ENCODE data around the gene HOXB7. TPM values are rescaled to one million over a fixed set of nuclear protein-coding genes. Genes with fewer than 3 reads are reported as not detected.

Gene HOXB7
- total and polyA plus RNA-seq, 2 of the 13 experiments (the other 11 are each of a cell fraction or from before 2014, with no cell fraction given) = 0.04 TPM; not detected in 1

DNA sequence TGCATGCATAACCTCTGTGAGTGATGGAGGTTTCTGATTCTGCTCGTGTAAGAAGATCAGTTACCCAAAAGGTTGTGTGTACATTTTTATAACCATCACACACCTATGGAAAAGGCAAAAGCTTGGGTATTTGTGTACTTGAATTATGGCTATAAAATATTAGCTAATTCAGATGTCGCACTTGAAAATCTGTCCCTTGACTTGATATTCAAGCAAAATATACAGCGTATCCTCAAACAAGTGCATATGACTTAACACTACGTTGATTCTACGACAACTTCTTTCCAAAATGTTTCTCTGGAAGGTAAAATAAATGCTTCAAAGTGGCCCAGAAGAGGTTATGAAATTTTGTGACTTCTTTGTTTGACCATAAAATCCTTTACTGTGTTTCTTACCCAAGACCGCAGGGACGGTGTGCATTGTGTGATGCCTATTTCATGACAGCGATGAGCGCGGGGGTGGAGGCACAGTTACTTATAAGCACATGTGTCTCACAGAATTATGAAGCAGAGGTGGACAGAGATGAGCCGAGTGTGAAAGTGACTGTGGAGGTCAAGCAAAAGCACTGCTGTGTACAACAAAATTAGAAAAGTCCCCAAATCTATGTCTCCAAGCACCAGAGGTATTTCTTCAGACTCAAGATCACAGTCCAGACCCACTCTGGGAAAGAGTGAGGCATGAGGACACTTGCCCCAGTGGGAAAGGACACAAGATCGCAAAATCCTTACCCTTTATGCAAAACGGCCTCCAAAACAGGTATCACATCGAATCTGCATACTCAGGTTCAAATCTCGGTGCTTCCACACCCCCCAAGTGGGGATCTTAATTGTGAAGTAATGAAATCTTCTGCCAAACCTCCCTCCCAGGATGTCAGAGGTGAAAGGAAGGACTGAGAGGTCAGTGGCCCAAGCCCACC, 19.4 kb upstream of the HOXB7 start:
- Histone ChIP-seq H4K20me1 (ENCODE audit: insufficient read depth, low read length) (no peaks in the 10 kb centered on the region), H3K4me2 (ENCODE audit: low read depth, low read length) (no peak overlapping the region), H3K9me3 (ENCODE audit: low read length) (no peaks in the 10 kb centered on the region), H2AFZ (ENCODE audit: low read length) (no peak overlapping the region), H3K27ac (ENCODE audit: extremely low read length, insufficient read depth, low read length) (no peak overlapping the region), H3K9ac (ENCODE audit: insufficient read depth, low read depth, low read length) (no peak overlapping the region), H3K79me2 (ENCODE audit: insufficient read depth, low read length) (no peaks in the 10 kb centered on the region), H3K4me3 (replicated peaks in 1 of 3; ENCODE audit: insufficient read depth in 1 of 3, low read depth in 2 of 3, low read length in 3 of 3) (no peak overlapping the region), H3K4me1 (ENCODE audit: insufficient read depth, low read length) (no peaks in the 10 kb centered on the region), H3K36me3 (replicated peaks in 1 of 2; ENCODE audit: control insufficient read depth in 1 of 2, insufficient read depth in 2 of 2, low read length in 2 of 2) (no peaks in the 10 kb centered on the region), H3K27me3 (ENCODE audit: control insufficient read depth in 1 of 2, insufficient read depth in 2 of 2, low read length in 2 of 2) (peaks cover 37 to 97% of the 10 kb centered on the region in 2 experiments)
- ATAC-seq = no peak
- DNase-seq (ENCODE audit: low spot score) = no peak
- in situ Hi-C loops (cut with HindIII; ENCODE audit: extremely low pct_ligation_motif_present, low pct_unique_long_range_greater_than_20kb) = no loop called here
- TF ChIP-seq, protein P1, sequence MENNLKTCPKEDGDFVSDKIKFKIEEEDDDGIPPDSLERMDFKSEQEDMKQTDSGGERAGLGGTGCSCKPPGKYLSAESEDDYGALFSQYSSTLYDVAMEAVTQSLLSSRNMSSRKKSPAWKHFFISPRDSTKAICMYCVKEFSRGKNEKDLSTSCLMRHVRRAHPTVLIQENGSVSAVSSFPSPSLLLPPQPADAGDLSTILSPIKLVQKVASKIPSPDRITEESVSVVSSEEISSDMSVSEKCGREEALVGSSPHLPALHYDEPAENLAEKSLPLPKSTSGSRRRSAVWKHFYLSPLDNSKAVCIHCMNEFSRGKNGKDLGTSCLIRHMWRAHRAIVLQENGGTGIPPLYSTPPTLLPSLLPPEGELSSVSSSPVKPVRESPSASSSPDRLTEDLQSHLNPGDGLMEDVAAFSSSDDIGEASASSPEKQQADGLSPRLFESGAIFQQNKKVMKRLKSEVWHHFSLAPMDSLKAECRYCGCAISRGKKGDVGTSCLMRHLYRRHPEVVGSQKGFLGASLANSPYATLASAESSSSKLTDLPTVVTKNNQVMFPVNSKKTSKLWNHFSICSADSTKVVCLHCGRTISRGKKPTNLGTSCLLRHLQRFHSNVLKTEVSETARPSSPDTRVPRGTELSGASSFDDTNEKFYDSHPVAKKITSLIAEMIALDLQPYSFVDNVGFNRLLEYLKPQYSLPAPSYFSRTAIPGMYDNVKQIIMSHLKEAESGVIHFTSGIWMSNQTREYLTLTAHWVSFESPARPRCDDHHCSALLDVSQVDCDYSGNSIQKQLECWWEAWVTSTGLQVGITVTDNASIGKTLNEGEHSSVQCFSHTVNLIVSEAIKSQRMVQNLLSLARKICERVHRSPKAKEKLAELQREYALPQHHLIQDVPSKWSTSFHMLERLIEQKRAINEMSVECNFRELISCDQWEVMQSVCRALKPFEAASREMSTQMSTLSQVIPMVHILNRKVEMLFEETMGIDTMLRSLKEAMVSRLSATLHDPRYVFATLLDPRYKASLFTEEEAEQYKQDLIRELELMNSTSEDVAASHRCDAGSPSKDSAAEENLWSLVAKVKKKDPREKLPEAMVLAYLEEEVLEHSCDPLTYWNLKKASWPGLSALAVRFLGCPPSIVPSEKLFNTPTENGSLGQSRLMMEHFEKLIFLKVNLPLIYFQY (CRISPR knock-in tag; IDR thresholded peaks at IDR 0.05; ENCODE audit: borderline replicate concordance) = no peak
- TF ChIP-seq, protein P2, sequence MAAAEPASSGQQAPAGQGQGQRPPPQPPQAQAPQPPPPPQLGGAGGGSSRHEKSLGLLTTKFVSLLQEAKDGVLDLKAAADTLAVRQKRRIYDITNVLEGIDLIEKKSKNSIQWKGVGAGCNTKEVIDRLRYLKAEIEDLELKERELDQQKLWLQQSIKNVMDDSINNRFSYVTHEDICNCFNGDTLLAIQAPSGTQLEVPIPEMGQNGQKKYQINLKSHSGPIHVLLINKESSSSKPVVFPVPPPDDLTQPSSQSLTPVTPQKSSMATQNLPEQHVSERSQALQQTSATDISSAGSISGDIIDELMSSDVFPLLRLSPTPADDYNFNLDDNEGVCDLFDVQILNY (CRISPR knock-in tag; conservative IDR thresholded peaks at IDR 0.05) = no peak
- TF ChIP-seq EZH2 (conservative IDR thresholded peaks at IDR 0.05; ENCODE audit: low read depth, low read length) (peak; percentile 92; the same call in 1 of the 2 replicates), CBX2 (IDR thresholded peaks at IDR 0.05; ENCODE audit: low read depth, low read length) (0 out of 2 replicates have a peak, but pooled peaks have one; percentile 62), CBX2 (CRISPR knock-in tag; IDR thresholded peaks at IDR 0.05; ENCODE audit: low read depth) (no peak)
- ChIA-PET POLR2A (no interaction called here), CTCF (ENCODE audit: low intra/inter-chr PET ratio, low total read pairs) (no interaction called here)
- BruUV-seq (replicated peaks) = no TSS peak
- FAIRE-seq = no peak
- 30% methylated on average over 15 of the region's 15 CpGs for WGBS (ENCODE audit: low lambda C conversion rate)
- intact Hi-C loops (cut with micrococcal nuclease; ENCODE audit: unreplicated experiment) = no loop called here

Measured in HepG2 (cell line).